Epithelial cell of esophagus (primary cell): ENCODE data around the gene BRD3.

ENCODE experiments used
- DNase-seq: peaks from one replicate; pipeline ENCODE4 v3.0.0; 2010; ENCODE audit warnings: low read depth
- H3K4me3 ChIP-seq: 2 replicates; pipeline ENCODE4 v1.5.1; 2011; ENCODE audit warnings: mild to moderate bottlenecking, low read length, control low read depth
- CTCF ChIP-seq: IDR thresholded peaks from 2 replicates; pipeline ENCODE4 v1.5.1; 2011; ENCODE audit warnings: low read depth, mild to moderate bottlenecking, low read length, control low read depth, inconsistent platforms; ENCODE audit not compliant: insufficient read depth; ENCODE audit errors: missing control alignments

BRD3 gene

GRCh38 chr9:134053941-134054761, 13.7 kb downstream of the BRD3 start:
- no peak for TF ChIP-seq CTCF
- no peak overlapping the region for H3K4me3 ChIP-seq
- no peak for DNase-seq

- no peak for DNase-seq
- TF ChIP-seq CTCF = no peak
- H3K4me3 ChIP-seq = no peak overlapping the region
These were observed 14.4 kb downstream of the BRD3 start for GRCh38 chr9:134053401-134053871.

GRCh38 chr9:134052941-134053340, 14.9 kb downstream of the BRD3 start:
- no peak overlapping the region for H3K4me3 ChIP-seq
- DNase-seq = no peak
- TF ChIP-seq CTCF = no peak

- TF ChIP-seq CTCF = no peak
- no peak overlapping the region for H3K4me3 ChIP-seq
- DNase-seq = no peak
These were observed 15.3 kb downstream of the BRD3 start for GRCh38 chr9:134052491-134052890.

GRCh38 chr9:134051319-134051718, 16.5 kb downstream of the BRD3 start:
- H3K4me3 ChIP-seq = no peak overlapping the region
- no peak for TF ChIP-seq CTCF
- no peak for DNase-seq

GRCh38 chr9:134050726-134051125, 17.1 kb downstream of the BRD3 start:
- no peak for TF ChIP-seq CTCF
- H3K4me3 ChIP-seq = no peak overlapping the region
- no peak for DNase-seq
